AG10803 (cell line): ENCODE measurements around the gene MRTO4.
"Not testable (repeated sequence)": the region's sequence is repeated elsewhere in the genome, so short reads cannot be mapped to it uniquely, and the experiment has no call there.

Experiments used
- DNase-seq: peaks from one replicate; pipeline ENCODE4 v3.0.0; 2010; ENCODE audit warnings: low read depth
- H3K4me3 ChIP-seq: 2 replicates; pipeline ENCODE4 v1.5.1; 2011; ENCODE audit warnings: mild to moderate bottlenecking, low read length, control low read depth
- TF ChIP-seq, protein P1 (sequence below): conservative IDR thresholded peaks from 2 replicates; pipeline ENCODE4 v1.5.1; 2011; ENCODE audit warnings: mild to moderate bottlenecking, low read length, control low read depth, inconsistent platforms

The MRTO4 gene

DNA sequence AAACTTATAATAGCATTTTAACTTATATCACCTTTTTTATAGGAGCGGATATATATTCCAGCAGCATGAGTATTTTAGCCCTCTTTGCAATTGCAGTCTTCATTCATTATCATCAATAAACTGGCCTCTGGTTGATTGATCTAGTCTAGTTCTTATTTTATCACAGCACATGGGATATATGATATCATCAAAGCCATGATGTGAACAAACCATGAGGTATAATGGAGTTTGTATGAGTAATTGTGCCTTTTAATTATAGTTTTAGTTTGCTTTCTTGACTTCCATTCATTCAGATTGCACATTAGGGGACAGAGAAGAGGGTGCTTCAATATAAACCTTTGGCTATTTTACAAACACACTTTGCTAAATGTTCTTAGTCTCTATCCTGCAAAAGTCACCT, 38.0 kb upstream of the MRTO4 start:
- H3K4me3 ChIP-seq = no peak overlapping the region
- no peak for DNase-seq
- TF ChIP-seq, protein P1, sequence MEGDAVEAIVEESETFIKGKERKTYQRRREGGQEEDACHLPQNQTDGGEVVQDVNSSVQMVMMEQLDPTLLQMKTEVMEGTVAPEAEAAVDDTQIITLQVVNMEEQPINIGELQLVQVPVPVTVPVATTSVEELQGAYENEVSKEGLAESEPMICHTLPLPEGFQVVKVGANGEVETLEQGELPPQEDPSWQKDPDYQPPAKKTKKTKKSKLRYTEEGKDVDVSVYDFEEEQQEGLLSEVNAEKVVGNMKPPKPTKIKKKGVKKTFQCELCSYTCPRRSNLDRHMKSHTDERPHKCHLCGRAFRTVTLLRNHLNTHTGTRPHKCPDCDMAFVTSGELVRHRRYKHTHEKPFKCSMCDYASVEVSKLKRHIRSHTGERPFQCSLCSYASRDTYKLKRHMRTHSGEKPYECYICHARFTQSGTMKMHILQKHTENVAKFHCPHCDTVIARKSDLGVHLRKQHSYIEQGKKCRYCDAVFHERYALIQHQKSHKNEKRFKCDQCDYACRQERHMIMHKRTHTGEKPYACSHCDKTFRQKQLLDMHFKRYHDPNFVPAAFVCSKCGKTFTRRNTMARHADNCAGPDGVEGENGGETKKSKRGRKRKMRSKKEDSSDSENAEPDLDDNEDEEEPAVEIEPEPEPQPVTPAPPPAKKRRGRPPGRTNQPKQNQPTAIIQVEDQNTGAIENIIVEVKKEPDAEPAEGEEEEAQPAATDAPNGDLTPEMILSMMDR = no peak

DNA sequence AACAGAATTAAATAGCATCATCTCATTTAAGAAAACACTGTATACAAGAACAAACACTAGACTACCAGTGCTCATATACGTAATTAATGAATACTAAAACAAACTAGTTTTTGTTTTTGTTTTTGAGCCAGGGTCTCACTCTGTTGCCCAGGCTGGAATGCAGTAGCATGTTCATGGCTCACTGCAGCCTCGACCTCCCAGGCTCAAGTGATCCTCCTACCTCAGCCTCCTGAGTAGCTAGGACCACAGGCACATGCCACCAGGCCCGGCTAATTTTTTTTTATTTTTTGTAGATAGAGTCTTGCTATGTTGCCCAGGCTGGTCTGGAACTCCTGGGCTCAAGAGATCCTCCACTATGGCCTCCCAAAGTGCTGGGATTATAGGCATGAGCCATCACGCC, 35.0 kb upstream of the MRTO4 start:
- H3K4me3 ChIP-seq, DNase-seq: not testable (repeated sequence)

DNA sequence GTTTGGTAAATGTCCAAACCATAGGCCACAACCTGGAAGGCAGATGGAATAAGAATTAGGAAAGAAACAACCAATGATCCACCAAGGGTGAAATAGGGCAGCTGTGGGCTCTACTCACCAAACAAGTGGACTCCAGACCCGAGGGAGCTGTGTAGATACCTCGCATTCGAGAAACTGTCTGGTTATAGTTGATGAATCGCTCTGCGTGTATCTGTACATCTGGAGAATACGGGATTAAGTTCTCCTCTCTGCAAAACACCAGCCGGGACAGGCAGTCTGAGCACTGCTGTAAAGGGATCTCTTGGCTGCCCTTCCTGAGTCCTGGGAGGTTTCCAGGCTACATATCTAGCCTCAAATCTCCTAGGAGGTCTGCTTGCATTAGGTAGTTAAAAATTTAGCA, 32.2 kb upstream of the MRTO4 start:
- no peak overlapping the region for H3K4me3 ChIP-seq

DNA sequence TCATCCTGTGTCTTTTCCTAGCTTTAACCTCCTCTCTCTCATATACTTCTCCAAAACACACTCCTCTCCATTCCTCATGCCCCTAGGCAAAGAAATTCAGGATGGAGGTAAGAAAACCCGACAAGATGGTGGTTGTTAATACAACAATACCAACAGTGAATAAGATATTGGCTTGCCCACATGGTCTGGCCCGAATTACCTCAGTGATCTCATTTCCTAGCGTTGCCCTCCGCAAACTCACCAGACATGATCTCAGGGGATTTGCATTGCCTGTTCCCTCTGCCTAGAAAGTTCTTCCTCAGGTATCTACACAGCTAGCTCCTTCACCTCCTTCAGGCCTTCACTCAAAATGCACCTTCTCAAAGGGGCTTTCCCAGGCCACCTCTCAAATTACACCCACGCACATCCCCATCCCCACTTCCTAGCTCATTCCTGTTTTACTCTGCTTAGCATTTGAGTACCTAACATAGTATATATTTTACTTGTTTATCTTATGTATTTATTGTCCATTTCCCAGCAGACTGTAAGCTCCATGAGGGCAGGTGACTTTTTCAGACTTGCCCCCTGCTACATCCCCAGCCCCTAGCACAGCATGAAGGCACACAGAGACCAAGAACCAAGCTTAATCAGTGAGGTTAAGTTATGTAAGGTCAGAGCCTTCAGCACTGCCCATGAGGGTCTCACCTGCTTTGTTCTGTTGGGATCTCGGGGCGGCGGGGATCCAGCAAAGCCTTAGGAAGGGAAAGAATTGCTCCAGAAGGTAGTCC, 31.3 kb upstream of the MRTO4 start:
- DNase-seq = no peak
- no peak overlapping the region for H3K4me3 ChIP-seq
- TF ChIP-seq, protein P1 = no peak

More for the DNA sequence above, 32.2 kb upstream of the MRTO4 start:
- peak; percentile 39 for DNase-seq
- TF ChIP-seq, protein P1 = no peak

DNA sequence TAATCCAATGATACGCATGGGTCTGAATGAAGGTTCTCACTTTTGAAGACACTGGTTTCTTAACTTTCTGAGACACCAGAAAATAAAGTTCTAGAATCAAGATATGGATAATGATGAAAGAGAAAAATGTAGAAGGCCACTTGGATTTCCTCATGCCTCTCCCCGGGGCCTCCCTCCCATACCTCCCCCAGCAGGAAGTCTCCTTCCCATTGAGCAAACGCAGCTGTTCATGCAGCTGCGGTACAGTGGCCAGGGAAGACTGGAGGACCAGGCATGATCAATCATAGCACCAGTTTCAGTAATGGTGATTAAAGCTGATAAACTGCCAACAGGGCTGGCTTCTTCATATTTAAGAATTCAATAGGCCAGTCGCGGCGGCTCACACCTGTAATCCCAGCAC, 30.6 kb upstream of the MRTO4 start:
- peak; percentile 33 for DNase-seq
- TF ChIP-seq, protein P1 = no peak
- no peak overlapping the region for H3K4me3 ChIP-seq

DNA sequence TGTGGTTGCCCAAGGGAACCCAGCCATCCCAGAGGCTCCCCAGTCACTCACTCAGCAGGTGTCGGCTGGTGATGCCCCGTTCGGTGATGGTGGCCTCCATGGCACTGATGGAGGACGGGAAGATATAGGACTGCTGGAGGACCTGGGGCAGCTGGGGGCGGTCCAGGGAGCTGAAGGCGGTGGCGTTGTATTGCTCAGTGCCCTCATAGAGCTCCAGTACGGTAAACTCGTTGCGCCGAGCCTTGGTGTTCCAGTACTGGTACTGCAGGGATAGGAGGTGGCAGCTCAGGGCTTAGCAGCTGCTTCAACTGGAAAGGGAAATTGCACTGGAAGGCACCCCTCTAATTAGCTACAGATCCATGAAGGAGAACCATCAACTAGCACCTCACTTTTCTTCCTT, 29.0 kb upstream of the MRTO4 start:
- TF ChIP-seq, protein P1 = no peak
- DNase-seq = no peak
- H3K4me3 ChIP-seq = no peak overlapping the region

DNA sequence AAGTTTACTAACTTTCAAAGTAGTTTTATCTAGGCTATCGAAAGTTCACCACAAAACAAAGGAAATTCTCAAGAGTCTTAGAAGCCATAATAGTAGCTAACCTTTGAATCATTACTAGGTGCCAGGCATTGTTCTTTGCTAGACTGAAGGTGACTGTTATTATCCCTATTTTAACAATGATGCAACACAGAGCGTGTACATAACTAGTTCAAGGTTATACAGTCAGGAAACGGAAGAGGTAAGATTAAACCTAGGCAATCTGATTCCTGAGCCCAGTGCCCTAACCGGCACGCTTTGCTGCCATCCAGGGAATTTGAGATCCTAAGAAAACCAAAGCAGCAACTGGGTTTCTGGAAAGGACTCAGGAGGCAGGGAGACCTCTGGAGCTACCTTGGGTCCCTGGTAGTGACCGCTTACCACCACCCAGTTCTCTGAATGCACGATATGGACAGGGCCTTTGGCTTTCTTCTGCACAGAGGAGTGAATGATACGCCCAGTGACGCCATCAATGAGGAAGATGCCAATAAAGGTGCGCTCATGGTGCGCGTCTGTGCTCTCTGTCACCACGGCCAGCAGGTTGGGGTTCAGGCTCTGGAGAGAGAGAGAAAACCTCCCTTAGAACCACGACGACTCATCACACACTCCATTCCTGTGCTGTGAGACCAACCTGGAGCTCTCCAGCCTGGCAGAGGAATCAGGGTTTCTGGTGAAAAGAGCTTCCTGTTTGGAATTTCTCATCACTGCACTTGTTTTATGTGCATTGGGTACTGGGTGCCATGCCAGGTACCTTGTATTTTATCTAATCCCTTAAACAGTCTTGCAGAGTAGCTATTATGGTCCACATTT, 28.4 kb upstream of the MRTO4 start:
- TF ChIP-seq, protein P1 = no peak
- no peak for DNase-seq
- no peak overlapping the region for H3K4me3 ChIP-seq
